K562 (cell line): ENCODE data around the gene HRG.

Source experiments
- CBX1 ChIP-seq: sonication (generic); IDR thresholded peaks from 2 replicates; pipeline ENCODE4 v1.6.1; 2016; ENCODE audit warnings: antibody characterized with exemption, low read depth, mild to moderate bottlenecking
- CTCF ChIP-seq, 3 experiments: IDR thresholded peaks in 2 of 3; conservative IDR thresholded peaks in 1 of 3; 2 replicates each; pipeline ENCODE4 v1.5.1; 2011 to 2012; ENCODE audit warnings: low read length in 3 of 3, mild to moderate bottlenecking in 3 of 3, control low read depth in 2 of 3, improper control_type of control experiment in 1 of 3, inconsistent platforms in 1 of 3, low read depth in 1 of 3, mixed read lengths in 1 of 3, moderate library complexity in 1 of 3; ENCODE audit not compliant: insufficient read depth in 2 of 3
- KAT8 ChIP-seq: fragments of 450-650 bp; IDR thresholded peaks from 2 replicates; pipeline ENCODE4 v1.6.1; 2016; ENCODE audit warnings: low read depth, mild to moderate bottlenecking
- NFYB ChIP-seq: IDR thresholded peaks from 2 replicates; pipeline ENCODE4 v1.6.1; 2011; ENCODE audit warnings: mild to moderate bottlenecking, moderate library complexity; ENCODE audit not compliant: insufficient read length; ENCODE audit errors: extremely low read depth
- STAG1 ChIP-seq: sonication (generic); formaldehyde crosslinking; IDR thresholded peaks from 2 replicates; pipeline ENCODE4 v1.5.0; 2020; ENCODE audit warnings: missing genetic modification reagents, borderline replicate concordance
- ZFX ChIP-seq: sonication (generic); formaldehyde crosslinking; IDR thresholded peaks from 2 replicates; pipeline ENCODE4 v1.8.0; 2022; ENCODE audit warnings: mild to moderate bottlenecking, missing genetic modification reagents, moderate library complexity

- TF ChIP-seq CTCF (IDR thresholded peaks at IDR 0.05 in 2 of 3, conservative IDR thresholded peaks at IDR 0.05 in 1 of 3; ENCODE audit: insufficient read depth in 2 of 3, low read depth in 1 of 3, low read length in 3 of 3) (no peak), KAT8 (no peak), ZFX (CRISPR knock-in tag) (peak; percentile 70), NFYB (no peak), STAG1 (CRISPR knock-in tag) (no peak), CBX1 (no peak)
Measured at GRCh38 chr3:186700267-186700666, 34.5 kb downstream of the HRG start.
